ENCODE results near the gene MKS1.

MKS1 gene

DNA sequence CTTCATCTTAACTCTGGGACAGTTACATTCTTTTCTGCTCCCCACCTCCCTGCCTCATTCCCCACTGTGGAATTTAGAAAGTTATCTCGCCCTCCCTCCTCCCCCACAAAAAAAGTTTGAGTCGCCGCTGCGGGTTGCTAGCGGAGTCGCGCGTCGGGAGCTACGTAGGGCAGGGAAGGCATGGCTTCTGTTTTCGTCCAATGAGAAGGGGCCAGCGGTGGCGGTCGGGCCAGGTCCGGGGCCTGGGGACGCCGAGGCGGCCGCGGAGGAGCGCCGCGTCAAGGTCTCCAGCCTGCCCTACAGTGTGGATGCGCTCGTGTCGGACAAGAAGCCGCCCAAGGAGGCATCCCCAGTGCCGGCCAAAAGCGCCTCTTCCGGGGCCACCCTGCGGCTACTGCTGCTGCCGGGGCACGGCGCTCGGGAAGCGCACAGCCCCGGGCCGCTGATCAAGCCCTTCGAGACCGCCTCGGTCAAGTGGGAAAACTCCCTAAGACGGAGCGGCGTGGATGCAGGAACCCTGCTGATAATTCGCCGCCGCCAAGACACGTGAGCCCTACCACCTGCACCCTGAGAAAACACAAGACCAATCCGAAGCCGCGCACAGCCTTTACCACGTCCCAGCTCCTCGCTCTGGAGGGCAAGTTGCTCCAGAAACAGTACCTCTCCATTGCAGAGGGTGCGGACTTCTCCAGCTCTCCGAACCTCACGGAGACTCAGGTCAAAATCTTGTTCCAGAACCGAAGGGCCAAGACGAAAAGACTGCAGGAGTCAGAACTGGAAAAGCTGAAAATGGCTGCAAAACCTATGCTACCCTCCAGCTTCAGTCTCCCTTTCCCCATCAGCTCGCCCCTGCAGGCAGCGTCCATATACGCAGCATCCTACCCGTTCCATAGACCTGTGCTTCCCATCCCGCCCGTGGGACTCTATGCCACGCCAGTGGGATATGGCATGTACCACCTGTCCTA is 61.9 kb downstream of the MKS1 start:
- no peak for DNase-seq
